Neural crest cell (in vitro differentiated cells): ENCODE data around the gene LTA. TPM values are rescaled to one million over a fixed set of nuclear protein-coding genes. Genes with fewer than 3 reads are reported as not detected.
A peak's percentile ranks its signal among the peaks of the same experiment; 100 is the strongest.

Experiments used
- DNase-seq: peaks from one replicate; pipeline ENCODE4 v3.0.0; 2021; ENCODE audit warnings: low read depth, mixed read lengths, low spot score
- H3K27ac Mint-ChIP-seq: one replicate; pipeline ENCODE4 v1.8.0; 2021; ENCODE audit warnings: mild to moderate bottlenecking, mixed read lengths; ENCODE audit not compliant: unreplicated experiment
- H3K27me3 Mint-ChIP-seq: 2 replicates; pipeline ENCODE4 v1.8.0; 2021; ENCODE audit warnings: low read depth, mild to moderate bottlenecking, mixed read lengths
- H3K36me3 Mint-ChIP-seq: 2 replicates; pipeline ENCODE4 v1.8.0; 2021; ENCODE audit warnings: low read depth, mild to moderate bottlenecking, mixed read lengths
- H3K4me1 Mint-ChIP-seq: 2 replicates; pipeline ENCODE4 v1.8.0; 2021; ENCODE audit warnings: mixed read lengths
- H3K4me3 Mint-ChIP-seq: one replicate; pipeline ENCODE4 v1.8.0; 2021; ENCODE audit warnings: mild to moderate bottlenecking, mixed read lengths
- H3K9me3 Mint-ChIP-seq: 2 replicates; pipeline ENCODE4 v1.8.0; 2021; ENCODE audit warnings: mixed read lengths
- CTCF ChIP-seq: fragments of 200-600 bp; sonication (generic); conservative IDR thresholded peaks from 2 replicates; pipeline ENCODE4 v1.5.0; 2021; ENCODE audit warnings: antibody characterized with exemption, mild to moderate bottlenecking
- total RNA-seq: library from RNA; stranded (reverse); gene quantifications from 2 replicates; pipeline ENCODE4 v1.2.1, GENCODE V29; 2021

Gene LTA
- total RNA-seq, 1 donor from 2014 or later, result 0.26 TPM

GRCh38 chr6:31610968-31611367 lies 38.9 kb downstream of the LTA start:
- H3K4me1 Mint-ChIP-seq, result no peaks in the 10 kb centered on the region
- TF ChIP-seq CTCF, result no peak
- DNase-seq, result no peak
- H3K27me3 Mint-ChIP-seq, result no peaks in the 10 kb centered on the region
- H3K9me3 Mint-ChIP-seq, result no peaks in the 10 kb centered on the region
- H3K4me3 Mint-ChIP-seq, result no peak overlapping the region
- no peak overlapping the region for H3K27ac Mint-ChIP-seq
- H3K36me3 Mint-ChIP-seq, result no peaks in the 10 kb centered on the region

- no peaks in the 10 kb centered on the region for H3K9me3 Mint-ChIP-seq
- no peak for TF ChIP-seq CTCF
- H3K36me3 Mint-ChIP-seq, result peaks cover 2% of the 10 kb centered on the region
- H3K4me1 Mint-ChIP-seq, result peaks cover 4% of the 10 kb centered on the region
- no peak overlapping the region for H3K4me3 Mint-ChIP-seq
- H3K27me3 Mint-ChIP-seq, result no peaks in the 10 kb centered on the region
- DNase-seq, result no peak
- H3K27ac Mint-ChIP-seq, result peak overlapping the region; percentile 19
Observed at GRCh38 chr6:31614075-31614619, 42.1 kb downstream of the LTA start.

- Mint-ChIP-seq H3K9me3 (no peaks in the 10 kb centered on the region), H3K27ac (peak within 1 kb of the TSS; percentile 19), H3K4me1 (peaks cover 8% of the 10 kb centered on the region), H3K36me3 (peaks cover 2% of the 10 kb centered on the region), H3K4me3 (no peak within 1 kb of the TSS), H3K27me3 (no peaks in the 10 kb centered on the region)
- DNase-seq, result no peak
- TF ChIP-seq CTCF, result no peak
Observed at GRCh38 chr6:31614684-31615578, 42.8 kb downstream of the LTA start, which contains the start of gene AIF1. AIF1 (plus strand) TSS chr6:31615234; CDS start chr6:31615330, 96 bp downstream.

DNA sequence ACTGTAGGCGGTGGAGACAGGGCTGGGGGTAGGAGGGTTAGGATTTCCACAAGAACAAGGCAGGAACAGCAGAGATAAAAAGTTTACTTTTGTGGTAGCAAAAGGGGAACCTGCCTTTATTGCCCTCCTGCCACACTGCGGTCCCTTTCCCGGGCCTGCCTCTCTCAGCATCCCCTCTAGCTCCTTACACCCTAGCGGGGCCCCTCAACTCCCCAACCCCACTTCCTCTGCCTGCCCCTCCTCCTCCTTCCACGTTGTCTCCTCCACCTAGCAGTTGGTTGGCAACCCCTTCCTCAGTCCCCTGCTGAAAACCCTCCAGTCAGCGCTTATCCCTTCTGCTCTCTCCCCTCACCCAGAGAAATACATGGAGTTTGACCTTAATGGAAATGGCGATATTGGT lies 43.7 kb downstream of the LTA start:
- H3K36me3 Mint-ChIP-seq, result peaks cover 2% of the 10 kb centered on the region
- no peak overlapping the region for H3K27ac Mint-ChIP-seq
- no peak for DNase-seq
- H3K4me3 Mint-ChIP-seq, result no peak overlapping the region
- no peak for TF ChIP-seq CTCF
- H3K27me3 Mint-ChIP-seq, result no peaks in the 10 kb centered on the region
- H3K4me1 Mint-ChIP-seq, result peaks cover 13% of the 10 kb centered on the region
- no peaks in the 10 kb centered on the region for H3K9me3 Mint-ChIP-seq

DNA sequence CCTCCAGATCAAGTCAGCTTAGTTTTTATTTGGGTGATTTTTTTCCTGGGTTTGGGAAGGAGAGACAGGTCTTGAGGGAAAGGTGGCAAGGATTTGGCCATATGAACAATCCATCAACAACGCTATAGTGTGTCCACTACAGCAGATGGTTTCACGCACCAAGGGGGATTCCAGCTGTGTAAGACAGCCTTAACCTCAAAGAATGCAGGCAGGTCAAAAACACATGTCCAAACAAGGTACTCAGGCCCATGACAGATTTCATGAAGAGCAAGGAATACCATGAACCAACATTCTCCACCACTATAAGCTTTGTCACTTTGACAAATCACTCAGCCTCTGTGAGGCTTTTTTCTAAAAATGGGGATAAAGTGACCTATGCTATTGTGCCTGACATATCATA lies 44.9 kb downstream of the LTA start:
- Mint-ChIP-seq H3K27me3 (no peaks in the 10 kb centered on the region), H3K36me3 (peaks cover 7% of the 10 kb centered on the region), H3K9me3 (no peaks in the 10 kb centered on the region), H3K4me1 (peaks cover 22% of the 10 kb centered on the region), H3K4me3 (peak overlapping the region; percentile 71), H3K27ac (no peak overlapping the region)
- DNase-seq, result no peak
- no peak for TF ChIP-seq CTCF
